DOHH2 (cell line): ENCODE measurements around the gene MARCO.

Source experiments
- CTCF ChIP-seq: fragments of 200-600 bp; sonication (generic); IDR thresholded peaks from one replicate; pipeline ENCODE4 v1.5.1; 2014; ENCODE audit warnings: antibody characterized with exemption, mild to moderate bottlenecking, low read depth, low read length; ENCODE audit not compliant: poor library complexity, severe bottlenecking
- EZH2phosphoT487 ChIP-seq: fragments of 200-600 bp; sonication (generic); IDR thresholded peaks from 2 replicates; pipeline ENCODE4 v1.6.1; 2017; ENCODE audit warnings: borderline replicate concordance, mild to moderate bottlenecking, antibody characterized with exemption, low read length, moderate library complexity, mixed read lengths

- TF ChIP-seq CTCF (no peak), EZH2phosphoT487 (no peak)
These were observed 45.9 kb downstream of the MARCO start for GRCh38 chr2:118987886-118988285.
